Measurements from ENCODE around the gene RILPL1. TPM values are rescaled to one million over a fixed set of nuclear protein-coding genes. Genes with fewer than 3 reads are reported as not detected.

The RILPL1 gene
- total RNA-seq, 1 donor from 2014 or later, result 5.9 TPM

Other genes with a start within 250 kb of the RILPL1 start
- 51.1 and 52.2 TPM in 2 replicates for gene SBNO1, start 168.9 kb downstream of the RILPL1 start, total RNA-seq
- 72.7 and 74.1 TPM in 2 replicates for gene KMT5A, start 149.6 kb downstream of the RILPL1 start, total RNA-seq
- gene RILPL2, start 97.0 kb downstream of the RILPL1 start, total RNA-seq, result 15.7 and 16.3 TPM in 2 replicates
- 27.1 and 36.4 TPM in 2 replicates for gene SNRNP35, start 75.6 kb downstream of the RILPL1 start, total RNA-seq
- 213 and 221 TPM in 2 replicates for gene TMED2, start 50.8 kb upstream of the RILPL1 start, total RNA-seq
- 60.0 and 63.2 TPM in 2 replicates for gene DDX55, start 68.4 kb upstream of the RILPL1 start, total RNA-seq
- gene EIF2B1, start 100.0 kb upstream of the RILPL1 start, total RNA-seq, result 65.8 and 66.0 TPM in 2 replicates
- 53.2 and 65.4 TPM in 2 replicates for gene GTF2H3, start 100.1 kb upstream of the RILPL1 start, total RNA-seq
- gene TCTN2, start 137.4 kb upstream of the RILPL1 start, total RNA-seq, result 3.0 and 3.3 TPM in 2 replicates
- 115 and 122 TPM in 2 replicates for gene ATP6V0A2, start 178.6 kb upstream of the RILPL1 start, total RNA-seq
- 0.25 and 0.41 TPM in 2 replicates for gene DNAH10, start 228.6 kb upstream of the RILPL1 start, total RNA-seq